Stimulated activated CD8-positive, alpha-beta memory T cell treated with anti-CD3 and anti-CD28 coated beads, Interleukin-12 subunit alpha, Interleukin-12 subunit beta, amount 100 ng/mL, for 1 hour (primary cell): ENCODE measurements around the gene ASCC3.

Experiments
- DNase-seq: peaks from one replicate; pipeline ENCODE4 v3.0.0-alpha.2; 2020; ENCODE audit warnings: low read depth

Gene ASCC3

GRCh38 chr6:100491952-100492670 lies 389.0 kb downstream of the ASCC3 start:
- DNase-seq: no peak

- DNase-seq: no peak
These were observed 391.1 kb downstream of the ASCC3 start for GRCh38 chr6:100490065-100490464.

- no peak for DNase-seq
These were observed 392.9 kb downstream of the ASCC3 start for GRCh38 chr6:100488244-100488643.

GRCh38 chr6:100487638-100488037 lies 393.5 kb downstream of the ASCC3 start:
- DNase-seq: no peak

- no peak for DNase-seq
These were observed 395.9 kb downstream of the ASCC3 start for GRCh38 chr6:100485268-100485667.

- no peak for DNase-seq
These were observed 396.7 kb downstream of the ASCC3 start for GRCh38 chr6:100484474-100484873.

- DNase-seq: no peak
These were observed 398.4 kb downstream of the ASCC3 start for GRCh38 chr6:100482698-100483097.

- DNase-seq: no peak
These were observed 401.7 kb downstream of the ASCC3 start for GRCh38 chr6:100479179-100480035.

- no peak for DNase-seq
These were observed 405.4 kb downstream of the ASCC3 start for GRCh38 chr6:100475554-100476320.

- no peak for DNase-seq
These were observed 407.9 kb downstream of the ASCC3 start for GRCh38 chr6:100473182-100473581.

- DNase-seq: no peak
These were observed 408.5 kb downstream of the ASCC3 start for GRCh38 chr6:100472674-100473073.

GRCh38 chr6:100470422-100471120 lies 410.6 kb downstream of the ASCC3 start:
- DNase-seq: no peak

GRCh38 chr6:100469101-100469859 lies 411.8 kb downstream of the ASCC3 start:
- DNase-seq: no peak

- no peak for DNase-seq
These were observed 413.0 kb downstream of the ASCC3 start for GRCh38 chr6:100468016-100468622.

GRCh38 chr6:100467129-100468015 lies 413.8 kb downstream of the ASCC3 start:
- DNase-seq: no peak

GRCh38 chr6:100466410-100467128 lies 414.6 kb downstream of the ASCC3 start:
- DNase-seq: no peak

- no peak for DNase-seq
These were observed 415.3 kb downstream of the ASCC3 start for GRCh38 chr6:100465701-100466409.
